ENCODE data around the gene PCED1B. TPM values are rescaled to one million over a fixed set of nuclear protein-coding genes. Genes with fewer than 3 reads are reported as not detected.

PCED1B gene
- total and polyA plus RNA-seq, 2 experiments from 2014 or later, result 3.6 to 6.6 TPM

- no peak for DNase-seq (ENCODE audit: low spot score)
- Histone ChIP-seq H3K4me2 (no peak overlapping the region), H4K20me1 (ENCODE audit: insufficient read depth, poor library complexity, severe bottlenecking) (no peaks in the 10 kb centered on the region), H3K27me3 (no peaks in the 10 kb centered on the region), H3K27ac (no peak overlapping the region), H3K9me2 (replicated peaks; ENCODE audit: insufficient read depth) (no peaks in the 10 kb centered on the region), H3K36me3 (replicated peaks; ENCODE audit: insufficient read depth, low read depth) (no peaks in the 10 kb centered on the region), H3K4me3 (no peak overlapping the region), H2AFZ (no peak overlapping the region), H3K4me1 (ENCODE audit: insufficient read depth) (no peaks in the 10 kb centered on the region), H3K79me2 (no peaks in the 10 kb centered on the region), H3K9me3 (ENCODE audit: low read depth) (no peaks in the 10 kb centered on the region)
- TF ChIP-seq EZH2phosphoT487 (IDR thresholded peaks at IDR 0.05; ENCODE audit: low read depth, severe bottlenecking, unreplicated experiment) (no peak), CTCF (IDR thresholded peaks at IDR 0.05; ENCODE audit: poor library complexity) (no peak), EZH2 (IDR thresholded peaks at IDR 0.05; ENCODE audit: borderline replicate concordance) (no peak)
- 95% methylated on average over 3 of the region's 3 CpGs for WGBS (ENCODE audit: low lambda C conversion rate, missing lambda C conversion rate)
These were observed 41.3 kb downstream of the PCED1B start for GRCh38 chr12:47120736-47121135.

DNA sequence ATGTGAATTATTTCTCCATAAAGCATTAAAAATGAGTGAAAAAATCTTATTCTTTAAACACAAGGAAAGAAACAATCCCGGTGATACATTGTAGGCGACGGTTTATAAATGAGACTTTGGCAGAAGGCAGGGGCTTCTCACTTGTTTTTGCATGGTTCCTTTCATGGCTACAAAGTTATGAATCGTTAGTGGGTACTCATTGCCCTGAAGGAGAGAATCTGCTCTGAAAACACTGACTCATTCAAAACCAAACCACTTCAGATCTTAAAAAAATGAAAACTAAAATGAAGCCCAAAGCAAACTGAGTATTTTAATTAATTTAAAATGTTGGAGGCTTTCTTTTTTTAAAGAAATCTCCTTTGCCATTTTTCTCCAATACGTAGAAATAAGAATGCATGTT, 41.7 kb downstream of the PCED1B start:
- H3K4me3 ChIP-seq, result no peak overlapping the region
- no peak overlapping the region for H2AFZ ChIP-seq
- no peaks in the 10 kb centered on the region for H3K9me3 ChIP-seq (ENCODE audit: low read depth)
- H3K79me2 ChIP-seq, result no peaks in the 10 kb centered on the region
- no peaks in the 10 kb centered on the region for H3K27me3 ChIP-seq
- TF ChIP-seq EZH2 (IDR thresholded peaks at IDR 0.05; ENCODE audit: borderline replicate concordance), result no peak
- TF ChIP-seq EZH2phosphoT487 (IDR thresholded peaks at IDR 0.05; ENCODE audit: low read depth, severe bottlenecking, unreplicated experiment), result no peak
- TF ChIP-seq CTCF (IDR thresholded peaks at IDR 0.05; ENCODE audit: poor library complexity), result no peak
- H3K36me3 ChIP-seq (replicated peaks; ENCODE audit: insufficient read depth, low read depth), result no peaks in the 10 kb centered on the region
- 92% methylated on average over 5 of the region's 5 CpGs for WGBS (ENCODE audit: low lambda C conversion rate, missing lambda C conversion rate)
- no peak for DNase-seq (ENCODE audit: low spot score)
- no peaks in the 10 kb centered on the region for H4K20me1 ChIP-seq (ENCODE audit: insufficient read depth, poor library complexity, severe bottlenecking)
- H3K27ac ChIP-seq, result no peak overlapping the region
- no peaks in the 10 kb centered on the region for H3K9me2 ChIP-seq (replicated peaks; ENCODE audit: insufficient read depth)
- H3K4me2 ChIP-seq, result no peak overlapping the region
- no peaks in the 10 kb centered on the region for H3K4me1 ChIP-seq (ENCODE audit: insufficient read depth)

DNA sequence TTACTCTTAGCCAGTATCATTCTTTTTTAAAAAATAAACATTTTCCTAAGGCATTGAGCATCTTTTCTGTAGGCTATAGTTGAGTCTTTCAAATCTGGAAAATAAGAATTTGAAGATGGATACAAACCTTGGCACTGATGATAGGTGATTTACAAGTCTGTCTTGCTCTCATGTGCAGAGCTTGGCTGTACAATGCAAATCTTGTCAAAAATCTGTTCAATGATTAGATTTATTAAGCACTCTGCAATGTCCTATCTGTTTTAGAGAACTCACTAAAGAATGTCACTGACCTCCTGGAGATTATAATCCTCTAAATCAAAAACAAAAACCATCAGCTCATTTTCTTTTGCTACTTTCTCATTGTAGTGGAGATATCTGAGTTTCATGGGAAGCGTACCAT, 43.2 kb downstream of the PCED1B start:
- H3K27ac ChIP-seq, result no peak overlapping the region

More for the DNA sequence above, 43.2 kb downstream of the PCED1B start:
- Histone ChIP-seq H3K4me1 (ENCODE audit: insufficient read depth) (no peaks in the 10 kb centered on the region), H3K4me2 (no peak overlapping the region), H4K20me1 (ENCODE audit: insufficient read depth, poor library complexity, severe bottlenecking) (no peaks in the 10 kb centered on the region), H2AFZ (no peak overlapping the region), H3K27me3 (no peaks in the 10 kb centered on the region), H3K9me3 (ENCODE audit: low read depth) (no peaks in the 10 kb centered on the region), H3K36me3 (replicated peaks; ENCODE audit: insufficient read depth, low read depth) (no peaks in the 10 kb centered on the region), H3K79me2 (no peaks in the 10 kb centered on the region), H3K4me3 (no peak overlapping the region), H3K9me2 (replicated peaks; ENCODE audit: insufficient read depth) (no peaks in the 10 kb centered on the region)
- 97% methylated on average over 1 of the region's 1 CpG for WGBS (ENCODE audit: low lambda C conversion rate, missing lambda C conversion rate)
- TF ChIP-seq EZH2 (IDR thresholded peaks at IDR 0.05; ENCODE audit: borderline replicate concordance) (no peak), CTCF (IDR thresholded peaks at IDR 0.05; ENCODE audit: poor library complexity) (no peak), EZH2phosphoT487 (IDR thresholded peaks at IDR 0.05; ENCODE audit: low read depth, severe bottlenecking, unreplicated experiment) (no peak)
- no peak for DNase-seq (ENCODE audit: low spot score)
